Medulla oblongata (tissue), 1 donor: ENCODE results near the gene BTBD10.

Source experiments
- DNase-seq: peaks from one replicate; pipeline ENCODE4 v3.0.0-alpha.2; 2015; ENCODE audit errors: extremely low spot score

The BTBD10 gene

GRCh38 chr11:13339195-13340153 lies 123.5 kb downstream of the BTBD10 start:
- no peak for DNase-seq

DNA sequence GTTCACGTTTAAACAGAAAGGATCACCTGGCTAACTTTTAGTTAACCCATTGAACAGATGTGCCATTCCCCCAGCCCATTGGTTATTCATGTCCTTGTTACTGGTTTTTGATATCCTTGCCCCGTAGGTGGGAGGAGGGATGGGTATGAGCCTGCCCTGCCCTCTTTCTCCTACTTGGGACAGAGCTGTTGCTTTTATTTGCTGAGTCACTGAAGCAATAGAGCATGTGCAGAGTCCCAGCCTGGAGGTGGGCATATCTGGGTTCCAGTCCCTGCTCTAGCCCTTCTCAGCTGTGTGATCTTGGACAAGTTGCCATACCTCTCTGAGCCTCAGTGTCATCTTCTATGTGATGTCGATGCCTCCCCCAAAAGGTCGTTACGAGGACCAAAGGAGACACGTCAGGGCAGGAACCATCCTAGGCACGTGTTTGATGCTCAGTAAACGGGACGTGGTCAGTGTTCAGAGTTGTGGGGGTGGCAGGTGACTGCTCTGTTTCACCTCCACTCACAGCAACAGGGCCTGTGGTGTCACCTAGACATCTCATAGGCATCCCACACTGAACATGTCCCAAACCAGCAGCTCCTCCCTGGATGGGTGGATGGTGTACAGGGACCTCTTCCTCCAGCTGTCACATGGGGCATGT lies 124.5 kb downstream of the BTBD10 start:
- no peak for DNase-seq

GRCh38 chr11:13338019-13338426 lies 125.0 kb downstream of the BTBD10 start:
- no peak for DNase-seq
